GM21447 (cell line): Measurements from ENCODE around the gene CC2D1B.

Experiments used
- ATAC-seq: cut with Tn5 transposase; IDR thresholded peaks from one replicate; pipeline ENCODE4 v1.9.1; 2021; ENCODE audit not compliant: unreplicated experiment

CC2D1B gene

DNA sequence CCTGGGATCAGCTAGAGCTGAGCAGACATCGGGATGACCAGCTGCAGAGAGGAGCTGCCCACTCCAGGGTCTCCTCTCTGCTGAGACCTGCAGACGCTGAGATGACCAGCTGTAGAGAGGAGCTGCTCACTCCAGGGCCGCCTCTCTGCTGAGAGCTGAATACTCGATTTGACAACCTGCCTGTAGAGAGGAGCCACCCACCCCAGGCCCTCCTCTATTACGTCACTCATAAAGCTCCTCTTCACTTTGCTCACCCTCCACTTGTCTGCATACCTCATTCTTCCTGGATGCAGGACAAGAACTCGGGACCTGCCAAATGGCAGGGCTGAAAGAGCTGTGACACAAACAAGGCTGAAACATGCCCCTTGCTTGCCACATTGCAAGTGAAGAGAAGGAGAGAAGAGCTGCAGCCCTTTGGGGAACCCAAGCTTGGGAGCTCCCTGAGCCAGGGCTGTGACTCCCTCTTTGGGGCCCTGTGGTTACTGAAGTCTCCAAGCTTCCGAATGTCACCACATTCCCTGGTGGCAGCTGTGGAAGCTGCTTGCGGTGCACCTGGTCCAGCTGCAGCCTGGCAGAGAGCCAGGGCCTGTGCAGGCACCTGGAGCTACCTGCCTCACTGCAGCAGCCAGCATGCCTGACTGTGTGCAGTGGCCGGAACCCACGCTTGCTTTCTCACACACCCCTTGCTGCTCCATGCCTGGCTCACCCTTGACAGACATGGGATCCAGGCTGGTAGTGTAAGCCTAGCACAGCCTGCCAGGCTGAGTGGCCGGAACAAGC is 59.6 kb downstream of the CC2D1B start:
- ATAC-seq = no peak

DNA sequence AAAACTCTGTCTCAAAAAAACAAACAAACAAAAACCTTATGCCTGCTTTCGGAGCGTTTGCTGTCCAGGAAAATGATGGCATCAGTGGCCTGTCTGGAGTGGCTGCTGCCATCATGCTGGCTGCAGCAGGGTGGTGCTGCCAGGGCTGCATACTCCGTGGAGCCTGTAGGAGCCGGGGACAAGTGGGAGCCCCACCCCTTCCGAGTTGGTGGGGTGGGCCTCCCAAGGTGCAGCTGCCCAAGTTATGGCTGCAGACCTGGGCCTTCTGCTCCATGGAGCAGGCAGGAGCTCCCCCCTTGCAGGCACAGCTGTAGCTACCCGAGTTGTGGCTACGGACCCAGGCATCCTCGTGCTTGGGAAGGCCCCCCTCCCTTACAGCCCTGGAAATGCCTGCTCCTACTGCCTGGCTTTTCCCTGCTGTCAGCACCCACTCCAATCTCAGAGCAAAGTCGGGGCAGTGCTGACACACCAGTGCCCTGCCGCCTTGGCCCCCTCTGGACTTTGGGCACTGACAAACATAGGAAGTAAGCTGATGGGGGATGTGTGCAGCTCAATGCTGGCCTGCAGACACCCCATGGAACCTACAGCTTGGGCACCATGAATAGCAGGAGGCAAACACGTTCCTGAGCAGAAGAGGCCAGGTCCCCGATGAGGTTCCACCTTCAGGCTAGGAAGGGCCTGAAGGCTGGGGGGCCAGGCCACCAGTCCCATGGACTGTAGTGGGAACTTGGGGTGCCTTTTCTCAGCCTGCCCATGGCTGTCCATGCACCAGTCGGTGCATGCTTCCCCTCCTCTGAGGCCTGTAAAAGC is 60.4 kb downstream of the CC2D1B start:
- ATAC-seq = no peak
